Measurements from ENCODE around the gene ABL1. TPM values are rescaled to one million over a fixed set of nuclear protein-coding genes. Genes with fewer than 3 reads are reported as not detected.

The ABL1 gene
- total RNA-seq, 1 experiment from 2014 or later = 83.6 TPM

- Mint-ChIP-seq H3K36me3 (ENCODE audit: insufficient read depth in 1 of 3, low read depth in 3 of 3) (no peaks in the 10 kb centered on the region; a peak in 1 of 7 replicates), H3K27me3 (ENCODE audit: low read depth) (no peaks in the 10 kb centered on the region), H3K9me3 (no peaks in the 10 kb centered on the region), H3K27ac (peak overlapping the region in 2 of 3 experiments; percentile 21 to 53; a peak in 1 of 7 replicates), H3K4me3 (no peak overlapping the region; a peak in 1 of 5 replicates), H3K4me1 (peaks cover 12 to 38% of the 10 kb centered on the region in 2 experiments)
- Histone ChIP-seq H3K79me2 (ENCODE audit: insufficient read depth, low read length) (no peaks in the 10 kb centered on the region), H2BK15ac (ENCODE audit: low read depth, low read length) (no peak overlapping the region), H3K23ac (ENCODE audit: insufficient read length, low read depth, low read length) (no peak overlapping the region), H3K4me2 (ENCODE audit: insufficient read depth, insufficient read length, low read length) (no peak overlapping the region), H3K9ac (ENCODE audit: extremely low read depth, insufficient read length, low read length) (no peak overlapping the region), H3K27ac (ENCODE audit: insufficient read length, low read depth, low read length) (no peak overlapping the region), H3K4ac (ENCODE audit: low read depth, low read length) (no peak overlapping the region), H4K91ac (ENCODE audit: insufficient read length, low read depth, low read length) (no peak overlapping the region), H3K79me1 (ENCODE audit: insufficient read depth, low read depth, low read length, poor library complexity, severe bottlenecking) (no peaks in the 10 kb centered on the region), H3K14ac (ENCODE audit: insufficient read depth, low read length) (no peak overlapping the region), H4K5ac (ENCODE audit: insufficient read length, low read depth, low read length) (no peak overlapping the region), H2BK12ac (ENCODE audit: insufficient read length, low read depth, low read length) (no peak overlapping the region), H4K8ac (replicated peaks; ENCODE audit: insufficient read length, low read depth, low read length) (no peak overlapping the region), H3K18ac (ENCODE audit: insufficient read length, low read depth, low read length) (no peak overlapping the region), H2BK5ac (ENCODE audit: insufficient read length, low read length) (no peak overlapping the region), H3K27me3 (ENCODE audit: insufficient read depth, low read length) (no peaks in the 10 kb centered on the region), H3K4me1 (ENCODE audit: insufficient read depth, low read length) (no peaks in the 10 kb centered on the region), H2BK120ac (ENCODE audit: low read depth, low read length, poor library complexity, severe bottlenecking) (no peak overlapping the region), H3T11ph (ENCODE audit: low read length) (no peak overlapping the region), H2AK5ac (ENCODE audit: insufficient read length, low read length) (no peak overlapping the region), H3K23me2 (ENCODE audit: insufficient read length, low read depth, low read length, poor library complexity, severe bottlenecking) (no peaks in the 10 kb centered on the region), H2BK20ac (ENCODE audit: low read depth, low read length, poor library complexity, severe bottlenecking) (no peak overlapping the region), H3K9me3 (ENCODE audit: control insufficient read depth, low read depth, low read length) (no peaks in the 10 kb centered on the region), H4K20me1 (ENCODE audit: control insufficient read depth, insufficient read depth, insufficient read length) (no peaks in the 10 kb centered on the region), H2AFZ (ENCODE audit: low read length) (no peak overlapping the region), H3K56ac (ENCODE audit: insufficient read length, low read depth, low read length) (no peak overlapping the region)
- WGBS (ENCODE audit: extremely low coverage, insufficient read length, low lambda C conversion rate) = no CpG with 5 or more reads among the region's 26 CpGs
- no peak for DNase-seq
- TF ChIP-seq CTCF (conservative IDR thresholded peaks at IDR 0.05) = no peak
Observed at GRCh38 chr9:130911254-130912049, 76.4 kb downstream of the ABL1 start.
